Astrocyte (in vitro differentiated cells and primary cell): ENCODE data around the gene FAHD1.
"Not testable (repeated sequence)": the region's sequence is repeated elsewhere in the genome, so short reads cannot be mapped to it uniquely, and the experiment has no call there.

Source experiments
- CTCF ChIP-seq: IDR thresholded peaks from 2 replicates; pipeline ENCODE4 v1.5.1; 2011; ENCODE audit warnings: low read depth, mild to moderate bottlenecking, inconsistent platforms, low read length, moderate library complexity; ENCODE audit not compliant: insufficient read depth
- EZH2 ChIP-seq: IDR thresholded peaks from 2 replicates; pipeline ENCODE4 v1.6.1; 2012; ENCODE audit warnings: mild to moderate bottlenecking, low read length, inconsistent platforms; ENCODE audit not compliant: insufficient read depth

DNA sequence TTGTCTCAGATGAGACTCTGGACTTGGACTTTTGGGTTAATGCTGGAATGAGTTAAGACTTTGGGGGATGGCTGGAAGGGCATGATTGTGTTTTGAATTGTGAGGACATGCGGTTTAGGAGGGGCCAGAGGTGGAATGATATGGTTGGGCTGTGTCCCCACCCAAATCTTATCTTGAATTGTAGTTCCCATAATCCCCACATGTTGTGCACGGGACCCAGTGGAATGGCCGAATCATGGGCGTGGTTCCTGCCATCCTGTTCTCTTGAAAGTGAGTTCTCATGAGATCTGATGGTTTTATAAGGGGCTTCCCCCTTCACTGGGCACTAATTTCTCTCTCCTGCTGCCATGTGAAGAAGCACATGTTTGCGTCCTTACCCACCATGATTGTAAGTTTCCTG lies 27.7 kb upstream of the FAHD1 start:
- TF ChIP-seq EZH2, CTCF: not testable (repeated sequence)
